ENCODE results near the gene RCOR2. TPM values are rescaled to one million over a fixed set of nuclear protein-coding genes. Genes with fewer than 3 reads are reported as not detected.
A peak's percentile ranks its signal among the peaks of the same experiment; 100 is the strongest.

The RCOR2 gene
- total and polyA plus RNA-seq, 7 experiments from 2014 or later, result 0.07 TPM; not detected in 6

DNA sequence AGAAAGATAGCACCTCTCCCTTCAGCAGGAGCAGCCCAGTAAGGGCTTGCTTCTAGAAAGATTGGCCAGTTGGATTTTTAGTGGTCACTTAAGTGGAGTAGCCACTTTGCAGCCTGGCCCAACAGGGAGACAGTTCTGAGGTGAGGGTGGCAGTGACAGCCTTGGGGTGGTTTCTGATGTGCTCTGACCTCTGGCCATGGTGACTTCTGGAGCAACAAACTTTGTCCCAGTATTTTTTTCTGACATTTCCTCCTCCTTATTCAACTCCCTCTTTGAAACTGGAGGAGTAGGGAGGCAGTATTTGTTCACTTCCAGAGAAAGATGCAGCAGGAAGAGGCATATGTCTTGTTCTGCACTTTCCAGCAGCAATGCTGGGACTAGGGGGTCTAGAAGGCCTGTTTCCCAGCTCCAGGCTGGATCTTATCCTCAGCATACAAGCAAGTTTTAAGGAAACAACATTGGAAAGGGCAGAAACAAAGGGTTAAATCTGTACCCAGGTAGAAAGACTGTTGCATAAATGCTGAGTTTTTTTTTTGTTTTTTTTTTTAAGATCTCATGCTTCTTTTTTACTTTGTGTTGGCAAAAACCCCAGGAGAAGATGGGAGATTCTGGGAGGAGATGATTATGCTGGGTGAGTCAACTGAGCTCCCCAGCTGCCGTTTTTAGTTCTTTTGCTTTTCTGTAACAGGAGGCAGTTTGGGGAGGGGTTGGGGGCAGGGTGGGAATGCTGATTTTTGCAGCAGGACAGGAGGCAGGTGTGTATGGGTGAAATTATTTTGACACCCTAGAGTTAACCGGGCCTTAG is 37.2 kb downstream of the RCOR2 start:
- no peak for DNase-seq
- Mint-ChIP-seq H3K9me3 (no peaks in the 10 kb centered on the region), H3K27me3 (no peaks in the 10 kb centered on the region), H3K27ac (peak overlapping the region in 8 of 9 donors; percentile 5 to 90 (median 68)), H3K4me1 (peaks cover 47 to 88% (median 79%) of the 10 kb centered on the region in 7 donors), H3K4me3 (peak overlapping the region in 9 of 10 donors; percentile 32 to 60 (median 46)), H3K36me3 (peaks cover 0 to 15% (median 0%) of the 10 kb centered on the region in 5 donors)
- ATAC-seq, result no peak
- Histone ChIP-seq H3K9me3 (ENCODE audit: control insufficient read depth in 2 of 3, low read length in 3 of 3) (no peaks in the 10 kb centered on the region), H3K27ac (ENCODE audit: low read depth, low read length) (no peak overlapping the region), H3K27me3 (ENCODE audit: control insufficient read depth in 2 of 2, insufficient read depth in 2 of 2, low read length in 2 of 2) (no peaks in the 10 kb centered on the region), H3K4me3 (ENCODE audit: low read length) (no peak overlapping the region), H3K36me3 (ENCODE audit: control insufficient read depth in 2 of 3, insufficient read depth in 3 of 3, low read length in 3 of 3) (peaks cover 0 to 13% (median 0%) of the 10 kb centered on the region in 3 experiments), H3K4me1 (ENCODE audit: control insufficient read depth in 2 of 2, insufficient read depth in 2 of 2, low read length in 2 of 2) (peaks cover 17 to 50% of the 10 kb centered on the region in 2 donors)
- intact Hi-C loops (cut with micrococcal nuclease), result no loop called here
- ChIA-PET POLR2A (interaction anchor here (0.6 to 1.1 kb wide), 3 partner anchors 9 to 24 kb away, joined by 3 to 14 read pairs (median 4); no protein-coding TSS in a partner anchor), CTCF (interaction anchor here (0.7 kb wide), 1 partner anchor 241 kb away, joined by 4 read pairs; no protein-coding TSS in a partner anchor)

DNA sequence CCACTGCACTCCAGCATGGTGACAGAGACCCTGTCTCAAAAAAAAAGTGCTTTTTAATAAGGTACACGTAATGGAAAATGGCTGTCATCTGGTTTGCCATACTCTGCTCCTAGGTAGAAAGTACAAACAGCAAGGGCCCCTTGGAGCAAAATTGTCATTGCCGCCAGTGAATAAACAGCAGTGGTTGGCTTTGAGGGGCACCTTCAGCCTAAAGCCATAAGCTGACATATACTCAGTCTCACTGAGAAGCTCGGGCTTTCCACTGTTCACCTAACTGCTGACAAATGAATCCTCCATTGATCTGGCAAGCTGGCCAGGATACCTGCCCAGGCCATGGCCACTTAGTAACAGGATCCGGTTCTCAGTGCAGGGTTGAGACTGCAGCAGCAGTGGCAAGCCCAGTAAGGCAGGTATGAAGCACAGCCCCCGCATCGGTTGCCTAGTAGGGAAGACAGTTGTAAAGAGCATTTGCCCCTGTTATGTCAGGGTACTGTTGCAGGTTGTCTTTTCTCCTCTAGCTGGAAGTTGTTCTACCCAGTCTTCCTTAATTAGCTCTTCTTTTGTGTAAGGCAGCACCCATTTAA is 39.2 kb downstream of the RCOR2 start:
- no peak overlapping the region for H3K4me3 ChIP-seq (ENCODE audit: low read length)
- H3K36me3 ChIP-seq (ENCODE audit: control insufficient read depth in 2 of 3, insufficient read depth in 3 of 3, low read length in 3 of 3), result peaks cover 0 to 13% (median 0%) of the 10 kb centered on the region in 3 experiments
- no peaks in the 10 kb centered on the region for H3K9me3 Mint-ChIP-seq
- H3K27me3 ChIP-seq (ENCODE audit: control insufficient read depth in 2 of 2, insufficient read depth in 2 of 2, low read length in 2 of 2), result no peaks in the 10 kb centered on the region
- CTCF ChIA-PET, result interaction anchor here (1.4 to 2.5 kb wide), 3 partner anchors 15 to 41 kb away, joined by 4 to 5 read pairs (median 5); no protein-coding TSS in a partner anchor
- peaks cover 45 to 87% (median 79%) of the 10 kb centered on the region in 7 donors for H3K4me1 Mint-ChIP-seq
- peak overlapping the region in 4 of 9 donors; percentile 41 to 91 (median 54) for H3K27ac Mint-ChIP-seq
- no peak for DNase-seq
- H3K27ac ChIP-seq (ENCODE audit: low read depth, low read length), result no peak overlapping the region
- peaks cover 0 to 13% (median 0%) of the 10 kb centered on the region in 5 donors for H3K36me3 Mint-ChIP-seq
- peak overlapping the region in 5 of 10 donors; percentile 12 to 56 (median 36) for H3K4me3 Mint-ChIP-seq
- peaks cover 19 to 46% of the 10 kb centered on the region in 2 donors for H3K4me1 ChIP-seq (ENCODE audit: control insufficient read depth in 2 of 2, insufficient read depth in 2 of 2, low read length in 2 of 2)
- ATAC-seq, result no peak
- POLR2A ChIA-PET, result no interaction called here
- intact Hi-C loops (cut with micrococcal nuclease), result no loop called here
- H3K27me3 Mint-ChIP-seq, result no peaks in the 10 kb centered on the region
- no peaks in the 10 kb centered on the region for H3K9me3 ChIP-seq (ENCODE audit: control insufficient read depth in 2 of 3, low read length in 3 of 3)

- CTCF ChIA-PET, result interaction anchor here (1.7 to 2.5 kb wide), 2 partner anchors 30 to 39 kb away, joined by 5 read pairs; no protein-coding TSS in a partner anchor
- Histone ChIP-seq H3K9me3 (ENCODE audit: control insufficient read depth in 2 of 3, low read length in 3 of 3) (no peaks in the 10 kb centered on the region), H3K4me3 (ENCODE audit: low read length) (no peak overlapping the region), H3K27ac (ENCODE audit: low read depth, low read length) (no peak overlapping the region), H3K27me3 (ENCODE audit: control insufficient read depth in 2 of 2, insufficient read depth in 2 of 2, low read length in 2 of 2) (no peaks in the 10 kb centered on the region), H3K4me1 (ENCODE audit: control insufficient read depth in 2 of 2, insufficient read depth in 2 of 2, low read length in 2 of 2) (peaks cover 29 to 47% of the 10 kb centered on the region in 2 donors), H3K36me3 (ENCODE audit: control insufficient read depth in 2 of 3, insufficient read depth in 3 of 3, low read length in 3 of 3) (peaks cover 0 to 13% (median 0%) of the 10 kb centered on the region in 3 experiments)
- intact Hi-C loops (cut with micrococcal nuclease), result no loop called here
- POLR2A ChIA-PET, result interaction anchor here (5.5 kb wide), 1 partner anchor 10 kb away, joined by 51 read pairs; no protein-coding TSS in a partner anchor
- Mint-ChIP-seq H3K9me3 (no peaks in the 10 kb centered on the region), H3K4me1 (peaks cover 50 to 89% (median 82%) of the 10 kb centered on the region in 7 donors), H3K36me3 (peaks cover 0 to 10% (median 0%) of the 10 kb centered on the region in 5 donors), H3K4me3 (no peak overlapping the region), H3K27me3 (no peaks in the 10 kb centered on the region), H3K27ac (peak overlapping the region in 1 of 9 donors; percentile 21)
- no peak for DNase-seq
- no peak for ATAC-seq
Measured at GRCh38 chr11:63876616-63877015, 40.3 kb downstream of the RCOR2 start.

DNA sequence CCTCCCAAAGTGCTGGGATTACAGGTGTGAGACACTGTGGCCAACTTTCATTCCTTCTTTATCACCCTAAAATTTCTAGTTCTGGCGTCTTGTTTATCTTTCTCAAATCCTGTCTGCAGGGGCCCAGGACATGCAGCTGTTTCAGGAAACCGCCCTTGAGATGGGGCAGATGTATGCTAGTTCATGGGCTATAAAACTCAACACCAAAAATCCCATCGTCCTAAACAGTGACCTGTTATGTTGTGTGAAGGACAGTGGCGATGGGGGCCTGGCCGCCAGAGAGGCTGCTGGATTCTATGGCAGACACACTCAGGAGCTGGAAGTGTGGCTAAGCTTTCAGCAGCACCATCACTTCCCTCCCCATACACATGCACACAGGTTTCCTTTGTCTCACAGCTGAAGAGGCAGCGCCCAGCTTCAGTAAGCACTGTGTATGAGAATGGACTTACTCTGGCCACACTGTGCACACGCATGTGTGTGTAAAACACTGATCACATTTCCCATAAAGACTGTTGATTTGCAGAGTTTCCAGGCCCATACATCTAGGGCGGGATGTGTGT is 41.4 kb downstream of the RCOR2 start:
- Histone ChIP-seq H3K36me3 (ENCODE audit: control insufficient read depth in 2 of 3, insufficient read depth in 3 of 3, low read length in 3 of 3) (peaks cover 0 to 13% (median 0%) of the 10 kb centered on the region in 3 experiments), H3K27ac (ENCODE audit: low read depth, low read length) (no peak overlapping the region), H3K9me3 (ENCODE audit: control insufficient read depth in 2 of 3, low read length in 3 of 3) (no peaks in the 10 kb centered on the region), H3K27me3 (ENCODE audit: control insufficient read depth in 2 of 2, insufficient read depth in 2 of 2, low read length in 2 of 2) (no peaks in the 10 kb centered on the region), H3K4me1 (ENCODE audit: control insufficient read depth in 2 of 2, insufficient read depth in 2 of 2, low read length in 2 of 2) (peaks cover 33 to 45% of the 10 kb centered on the region in 2 donors), H3K4me3 (ENCODE audit: low read length) (no peak overlapping the region)
- ChIA-PET POLR2A (interaction anchor here (0.9 to 5.5 kb wide), 2 partner anchors 11 to 329 kb away, joined by 7 to 51 read pairs; no protein-coding TSS in a partner anchor), CTCF (interaction anchor here (1.3 to 2.5 kb wide), 3 partner anchors 11 to 39 kb away, joined by 5 to 13 read pairs (median 5); no protein-coding TSS in a partner anchor)
- DNase-seq (no peak), ATAC-seq (no peak)
- intact Hi-C loops (cut with micrococcal nuclease), result no loop called here
- H3K27me3 Mint-ChIP-seq, result no peaks in the 10 kb centered on the region
- peaks cover 46 to 85% (median 79%) of the 10 kb centered on the region in 7 donors for H3K4me1 Mint-ChIP-seq
- peaks cover 0 to 9% (median 0%) of the 10 kb centered on the region in 5 donors for H3K36me3 Mint-ChIP-seq
- peaks cover 0 to 1% (median 0%) of the 10 kb centered on the region in 11 donors for H3K9me3 Mint-ChIP-seq
- H3K27ac Mint-ChIP-seq, result peak overlapping the region in 4 of 9 donors; percentile 4 to 60 (median 20)
- H3K4me3 Mint-ChIP-seq, result peak overlapping the region in 1 of 10 donors; percentile 2

DNA sequence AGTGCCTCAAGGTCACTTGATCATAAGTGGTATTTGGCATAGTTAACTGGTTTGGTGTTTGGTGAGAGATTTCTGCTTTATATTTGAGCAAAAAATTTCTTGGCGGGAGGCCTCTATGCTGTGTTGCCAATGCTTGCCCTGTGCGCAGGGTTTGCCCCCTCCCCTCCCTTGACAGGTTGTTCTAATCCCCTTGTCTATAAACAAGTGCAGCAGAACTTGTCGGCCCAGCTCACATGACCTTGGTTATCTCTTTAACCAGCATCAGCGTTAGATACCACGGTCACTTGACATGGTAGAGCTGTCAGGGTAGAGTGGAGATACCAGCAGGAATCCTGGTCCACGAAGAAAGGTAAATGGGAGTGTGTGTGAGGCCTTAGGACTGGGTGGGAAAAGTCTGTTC is 42.5 kb downstream of the RCOR2 start:
- POLR2A ChIA-PET, result interaction anchor here (0.9 to 5.5 kb wide), 2 partner anchors 12 to 330 kb away, joined by 7 to 51 read pairs; no protein-coding TSS in a partner anchor
- peak overlapping the region in 4 of 9 donors; percentile 2 to 70 (median 22) for H3K27ac Mint-ChIP-seq
- H3K36me3 ChIP-seq (ENCODE audit: control insufficient read depth in 2 of 3, insufficient read depth in 3 of 3, low read length in 3 of 3), result peaks cover 0 to 13% (median 0%) of the 10 kb centered on the region in 3 experiments
- DNase-seq (no peak), ATAC-seq (no peak)
- no peaks in the 10 kb centered on the region for H3K27me3 Mint-ChIP-seq
- peaks cover 0 to 1% (median 0%) of the 10 kb centered on the region in 11 donors for H3K9me3 Mint-ChIP-seq
- no peak overlapping the region for H3K4me3 ChIP-seq (ENCODE audit: low read length)
- intact Hi-C loops (cut with micrococcal nuclease), result no loop called here
- CTCF ChIA-PET, result interaction anchor here (1.3 to 2.4 kb wide), 3 partner anchors 12 to 38 kb away, joined by 5 to 13 read pairs (median 9); no protein-coding TSS in a partner anchor
- peaks cover 0 to 9% (median 0%) of the 10 kb centered on the region in 5 donors for H3K36me3 Mint-ChIP-seq
- no peaks in the 10 kb centered on the region for H3K27me3 ChIP-seq (ENCODE audit: control insufficient read depth in 2 of 2, insufficient read depth in 2 of 2, low read length in 2 of 2)
- H3K4me3 Mint-ChIP-seq, result peak overlapping the region in 2 of 10 donors; percentile 18 to 38
- H3K4me1 Mint-ChIP-seq, result peaks cover 47 to 85% (median 79%) of the 10 kb centered on the region in 7 donors
- H3K27ac ChIP-seq (ENCODE audit: low read depth, low read length), result no peak overlapping the region
- H3K9me3 ChIP-seq (ENCODE audit: control insufficient read depth in 2 of 3, low read length in 3 of 3), result no peaks in the 10 kb centered on the region
- H3K4me1 ChIP-seq (ENCODE audit: control insufficient read depth in 2 of 2, insufficient read depth in 2 of 2, low read length in 2 of 2), result peaks cover 33 to 45% of the 10 kb centered on the region in 2 donors

- peaks cover 56 to 85% (median 79%) of the 10 kb centered on the region in 7 donors for H3K4me1 Mint-ChIP-seq
- intact Hi-C loops (cut with micrococcal nuclease), result no loop called here
- no peak for ATAC-seq
- Histone ChIP-seq H3K9me3 (ENCODE audit: control insufficient read depth in 2 of 3, low read length in 3 of 3) (no peaks in the 10 kb centered on the region), H3K36me3 (ENCODE audit: control insufficient read depth in 2 of 3, insufficient read depth in 3 of 3, low read length in 3 of 3) (peaks cover 0 to 10% (median 0%) of the 10 kb centered on the region in 3 experiments), H3K27ac (ENCODE audit: low read depth, low read length) (no peak overlapping the region), H3K4me3 (ENCODE audit: low read length) (no peak overlapping the region), H3K27me3 (ENCODE audit: control insufficient read depth in 2 of 2, insufficient read depth in 2 of 2, low read length in 2 of 2) (no peaks in the 10 kb centered on the region), H3K4me1 (ENCODE audit: control insufficient read depth in 2 of 2, insufficient read depth in 2 of 2, low read length in 2 of 2) (peaks cover 45 to 51% of the 10 kb centered on the region in 2 donors)
- H3K36me3 Mint-ChIP-seq, result peaks cover 0 to 14% (median 0%) of the 10 kb centered on the region in 5 donors
- H3K27ac Mint-ChIP-seq, result peak overlapping the region in 6 of 9 donors; percentile 25 to 62 (median 52)
- H3K9me3 Mint-ChIP-seq, result peaks cover 0 to 1% (median 0%) of the 10 kb centered on the region in 11 donors
- H3K4me3 Mint-ChIP-seq, result peak overlapping the region in 6 of 10 donors; percentile 21 to 69 (median 46)
- no peak for DNase-seq
- no peaks in the 10 kb centered on the region for H3K27me3 Mint-ChIP-seq
- ChIA-PET CTCF (interaction anchor here (0.5 to 2.4 kb wide), 7 partner anchors 10 to 532 kb away, joined by 3 to 18 read pairs (median 5); partner anchors contain the start of gene MARK2), POLR2A (interaction anchor here (1.6 to 5.5 kb wide), 2 partner anchors 13 to 35 kb away, joined by 6 to 51 read pairs; partner anchors contain the start of gene MARK2)
Measured at GRCh38 chr11:63873311-63873710, 43.7 kb downstream of the RCOR2 start.
